HG02840 (cell line): ENCODE measurements around the gene ZNF117.
"Not testable (repeated sequence)": the region's sequence is repeated elsewhere in the genome, so short reads cannot be mapped to it uniquely, and the experiment has no call there.

Experiments
- ATAC-seq: cut with Tn5 transposase; IDR thresholded peaks from one replicate; pipeline ENCODE4 v1.9.1; 2021; ENCODE audit warnings: mild to moderate bottlenecking, moderate library complexity, moderate number of reproducible peaks; ENCODE audit not compliant: unreplicated experiment, low FRiP score

Gene ZNF117

GRCh38 chr7:64997164-64997908, 6.5 kb upstream of the ZNF117 start:
- no peak for ATAC-seq

DNA sequence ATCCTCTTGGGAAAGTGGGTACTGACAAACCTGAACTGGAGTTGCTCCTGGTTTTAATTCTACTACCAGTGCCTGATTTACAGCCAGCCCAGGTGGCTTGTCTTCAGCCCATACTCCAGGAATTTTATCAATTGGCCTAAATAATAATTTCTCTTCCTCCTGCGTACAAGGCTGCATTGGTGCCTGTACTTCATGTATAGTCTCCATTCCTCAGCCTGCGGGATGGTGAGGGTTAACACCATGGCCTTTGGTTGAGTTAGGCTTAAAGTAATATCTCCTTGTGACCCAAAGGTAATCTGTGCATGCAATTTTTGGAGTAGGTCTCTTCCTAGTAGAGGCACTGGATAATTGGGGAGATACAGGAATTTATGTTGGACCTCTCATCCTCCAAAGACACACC, 5.5 kb upstream of the ZNF117 start:
- no peak for ATAC-seq

DNA sequence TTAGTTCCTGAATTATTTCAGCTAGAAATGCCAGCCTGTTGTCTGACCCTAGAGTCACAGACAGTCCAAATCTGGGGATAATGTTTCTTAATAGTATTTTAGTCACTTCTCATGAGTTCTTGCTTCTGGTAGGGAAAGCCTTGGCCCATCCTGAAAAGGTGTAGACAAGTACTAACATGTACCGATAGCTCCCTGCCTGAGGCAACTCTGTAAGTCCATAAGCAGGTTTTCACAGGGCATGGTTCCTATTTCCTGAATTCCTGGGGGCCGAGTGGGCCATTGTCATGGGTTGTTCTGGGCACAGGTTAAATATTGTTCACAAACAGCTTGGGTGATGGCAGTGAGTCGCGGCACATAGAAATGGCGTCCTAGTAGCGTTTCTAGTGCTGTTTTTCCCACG, 3.1 kb upstream of the ZNF117 start:
- ATAC-seq = no peak

DNA sequence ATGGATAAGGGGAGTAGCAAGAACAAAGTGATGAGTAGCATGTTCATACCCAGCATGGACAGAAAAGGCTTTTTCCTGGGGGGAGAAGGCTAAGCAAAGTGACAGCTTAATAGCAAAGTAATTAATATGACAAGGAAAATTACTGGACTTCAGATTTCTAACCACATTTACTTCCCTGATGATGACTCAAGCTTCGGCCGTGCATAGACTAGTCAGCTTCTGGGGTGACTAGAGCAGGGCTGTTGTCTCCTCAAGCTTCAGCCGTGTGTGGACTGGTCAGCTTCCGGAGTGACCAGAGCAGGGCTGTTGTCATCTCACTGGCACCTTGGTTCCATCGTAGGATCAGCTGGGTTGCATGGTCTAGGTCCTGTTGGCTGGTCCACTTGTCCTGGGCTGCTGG, 2.1 kb upstream of the ZNF117 start:
- ATAC-seq = no peak

GRCh38 chr7:64990216-64990615, 620 bp downstream of the ZNF117 start:
- ATAC-seq = no peak

GRCh38 chr7:64978497-64979203, 12.2 kb downstream of the ZNF117 start:
- ATAC-seq = no peak

DNA sequence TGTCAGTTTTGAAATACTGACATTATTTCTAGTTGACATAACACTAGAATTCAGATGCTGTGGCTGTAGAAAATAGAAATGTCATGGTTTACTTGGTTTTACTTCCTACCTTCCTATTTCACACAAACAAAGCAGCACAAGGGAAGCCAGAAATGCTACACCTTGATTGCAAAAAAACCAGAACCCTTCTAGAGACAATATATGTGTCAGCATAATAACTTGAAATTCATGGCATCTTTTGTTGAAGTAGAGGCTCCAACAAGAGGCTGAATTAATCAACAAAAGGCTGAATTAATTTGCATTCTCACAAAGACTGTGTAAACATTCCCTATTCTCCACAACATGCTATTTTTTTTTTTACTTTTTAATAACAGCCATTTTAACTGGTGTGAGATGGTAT, 25.2 kb downstream of the ZNF117 start:
- no peak for ATAC-seq

GRCh38 chr7:64959072-64959747, 31.6 kb downstream of the ZNF117 start:
- ATAC-seq = no peak

GRCh38 chr7:64951250-64951848, 39.5 kb downstream of the ZNF117 start:
- ATAC-seq = no peak

GRCh38 chr7:64950673-64951072, 40.2 kb downstream of the ZNF117 start:
- not testable (repeated sequence) for ATAC-seq

GRCh38 chr7:64948774-64949173, 42.1 kb downstream of the ZNF117 start:
- ATAC-seq = not testable (repeated sequence)

DNA sequence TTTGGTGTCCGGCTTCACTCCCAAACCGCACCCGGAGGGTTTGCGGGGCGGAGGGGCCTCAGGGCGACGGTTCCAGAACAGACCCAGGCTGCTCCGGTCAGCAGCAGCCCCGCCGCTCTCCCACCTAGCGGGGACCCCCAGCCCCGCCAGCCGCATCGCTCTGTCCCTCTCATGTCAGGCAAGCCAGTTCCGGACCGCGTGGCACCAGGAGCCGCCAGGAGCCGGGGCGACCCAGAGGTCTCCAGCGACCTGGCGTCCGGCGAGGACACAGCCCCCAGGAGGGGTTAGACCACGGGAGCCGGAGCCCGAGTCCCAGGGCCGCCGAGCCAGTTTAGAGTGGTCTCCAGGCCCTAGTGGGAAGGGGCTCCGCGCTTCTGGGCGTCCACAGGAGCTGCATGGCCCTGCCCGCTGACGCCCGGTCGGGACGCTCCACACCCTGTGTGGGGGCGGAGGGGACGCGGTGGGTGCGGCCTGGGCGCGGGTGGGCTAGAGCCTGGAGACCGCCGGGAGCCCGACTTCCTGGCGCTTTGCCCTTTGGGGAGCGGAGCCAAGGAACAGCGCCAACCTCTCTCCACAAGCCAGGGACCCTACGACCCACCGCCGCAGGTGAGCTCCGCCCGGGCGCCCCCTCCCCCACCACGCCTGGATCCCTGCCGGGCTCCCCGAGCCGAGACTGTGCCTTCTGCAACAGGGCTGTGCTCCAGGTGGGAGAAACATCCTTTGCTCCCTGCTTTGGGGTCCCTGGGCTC, 43.4 kb downstream of the ZNF117 start:
- no peak for ATAC-seq

DNA sequence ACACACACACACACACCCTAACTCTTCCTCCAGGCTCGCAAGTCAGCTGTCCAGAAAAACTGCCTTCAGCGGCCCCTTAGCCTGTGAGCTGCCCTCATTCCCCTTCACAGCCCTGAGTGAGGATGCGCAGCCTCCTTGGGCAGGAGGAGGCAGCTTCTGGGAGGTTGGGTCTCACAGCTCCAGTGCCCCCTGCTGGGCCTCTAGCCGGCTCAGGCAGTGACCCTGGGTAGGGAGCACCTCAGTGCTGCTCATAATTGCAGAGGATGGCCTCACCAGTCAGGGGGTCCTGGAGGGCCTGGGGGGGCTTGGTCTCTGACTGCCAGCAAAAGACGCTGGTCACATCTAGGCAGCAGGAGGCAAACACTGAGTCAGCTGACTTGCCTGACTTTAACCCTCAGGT, 44.1 kb downstream of the ZNF117 start:
- ATAC-seq = no peak

- no peak for ATAC-seq
Measured at GRCh38 chr7:64945503-64946175, 45.2 kb downstream of the ZNF117 start.

- not testable (repeated sequence) for ATAC-seq
Measured at GRCh38 chr7:64944667-64945502, 46.0 kb downstream of the ZNF117 start.

DNA sequence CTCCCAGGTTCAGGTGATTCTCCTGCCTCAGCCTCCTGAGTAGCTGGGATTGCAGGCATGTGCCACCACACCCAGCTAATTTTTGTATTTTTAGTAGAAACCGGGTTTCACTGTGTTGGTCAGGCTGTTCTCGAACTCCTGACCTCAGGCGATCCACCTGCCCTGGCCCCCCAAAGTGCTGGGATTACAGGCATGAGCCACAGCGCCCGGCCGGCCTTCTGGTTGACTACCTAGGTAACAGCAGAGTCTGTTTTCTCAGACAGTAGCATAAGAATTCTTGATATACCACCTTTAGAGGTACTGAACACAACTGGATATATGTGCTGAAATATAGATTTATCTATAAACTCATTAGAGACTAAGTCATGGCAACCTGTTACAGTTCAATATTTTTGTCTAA, 50.8 kb downstream of the ZNF117 start:
- not testable (repeated sequence) for ATAC-seq

- ATAC-seq = no peak
Measured at GRCh38 chr7:64938540-64938939, 52.3 kb downstream of the ZNF117 start.

GRCh38 chr7:64934478-64934877, 56.4 kb downstream of the ZNF117 start:
- no peak for ATAC-seq
